ENCODE results near the gene GHR.

Gene GHR

DNA sequence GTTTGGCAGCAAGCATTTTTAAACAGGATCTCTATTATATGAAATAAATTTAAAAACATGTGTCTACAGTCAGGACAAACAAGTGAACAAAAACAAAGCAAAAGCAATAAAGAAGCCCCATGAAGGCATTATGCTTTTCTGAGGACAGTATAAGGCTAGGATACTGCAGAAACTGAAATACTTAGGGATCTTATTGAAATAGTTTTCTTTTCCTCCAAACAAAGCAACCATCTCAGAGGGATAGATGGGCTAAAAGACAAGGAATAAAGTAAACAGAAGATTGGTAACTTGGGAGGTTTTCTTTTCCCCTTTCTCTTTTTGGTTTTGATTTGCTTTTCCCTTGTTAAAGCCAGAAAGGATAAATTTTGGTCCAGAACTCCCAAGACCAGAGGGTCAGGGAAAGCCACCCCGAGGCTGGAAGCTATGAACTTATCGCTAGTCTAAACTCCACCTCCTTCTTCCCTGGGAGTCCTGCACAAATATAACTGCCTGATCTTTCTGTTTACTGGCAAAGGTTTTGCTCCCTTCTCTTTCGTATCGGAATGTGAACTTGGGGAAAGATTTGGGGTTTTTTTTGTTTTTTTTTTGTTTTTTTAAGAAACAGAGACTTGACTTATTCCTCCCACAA is 164.0 kb downstream of the GHR start:
- no peak for DNase-seq (ENCODE audit: extremely low read depth, low read depth)
- no peak for TF ChIP-seq CTCF (IDR thresholded peaks at IDR 0.05; ENCODE audit: low read depth, low read length)

DNA sequence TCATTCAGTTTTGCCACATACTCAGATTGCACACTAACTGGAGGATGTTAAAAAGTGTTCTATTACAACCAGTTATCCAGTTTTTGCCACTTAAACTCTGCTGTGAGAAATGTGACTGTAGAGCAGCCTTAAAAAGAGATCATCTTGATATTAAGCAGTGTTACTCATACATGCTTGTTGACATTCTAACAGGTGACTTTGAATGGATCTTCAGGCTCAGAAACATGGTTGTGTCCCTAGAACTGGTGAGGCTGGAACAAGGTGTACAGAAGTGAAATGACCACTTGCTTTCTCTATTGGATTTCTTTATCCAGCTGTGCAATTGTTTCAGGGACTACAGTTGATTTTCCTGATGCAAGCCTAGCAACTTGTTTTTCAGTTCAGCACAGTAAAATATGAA is 167.3 kb downstream of the GHR start:
- DNase-seq (ENCODE audit: extremely low read depth, low read depth), result no peak
- TF ChIP-seq CTCF (IDR thresholded peaks at IDR 0.05; ENCODE audit: low read depth, low read length), result no peak

GRCh38 chr5:42591015-42591414 is 167.8 kb downstream of the GHR start:
- no peak for TF ChIP-seq CTCF (IDR thresholded peaks at IDR 0.05; ENCODE audit: low read depth, low read length)
- DNase-seq (ENCODE audit: extremely low read depth, low read depth), result no peak

- no peak for TF ChIP-seq CTCF (IDR thresholded peaks at IDR 0.05; ENCODE audit: low read depth, low read length)
- DNase-seq (ENCODE audit: extremely low read depth, low read depth), result no peak
Observed at GRCh38 chr5:42592401-42593140, 169.3 kb downstream of the GHR start.

GRCh38 chr5:42593591-42593990 is 170.4 kb downstream of the GHR start:
- DNase-seq (ENCODE audit: extremely low read depth, low read depth), result no peak
- TF ChIP-seq CTCF (IDR thresholded peaks at IDR 0.05; ENCODE audit: low read depth, low read length), result no peak

DNA sequence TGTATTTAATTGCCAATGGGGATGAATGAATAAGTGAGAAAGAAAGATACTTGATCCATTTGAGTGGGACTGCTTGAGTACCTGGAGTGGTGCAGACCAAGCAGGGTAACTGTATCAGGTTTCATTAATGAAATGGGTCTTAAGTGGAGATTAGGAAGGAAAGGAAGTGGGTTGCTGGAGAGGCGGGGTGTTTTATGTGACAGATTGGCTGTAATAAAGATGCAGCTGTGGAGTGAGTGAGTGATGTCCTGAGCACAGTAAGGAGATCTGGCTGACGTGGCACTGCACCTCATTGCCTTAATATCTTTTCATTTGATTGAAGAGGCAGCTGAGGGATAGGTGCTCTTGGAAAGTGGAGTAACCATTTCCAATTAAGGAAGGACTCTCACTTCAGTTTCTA is 172.4 kb downstream of the GHR start:
- DNase-seq (ENCODE audit: extremely low read depth, low read depth), result no peak
- no peak for TF ChIP-seq CTCF (IDR thresholded peaks at IDR 0.05; ENCODE audit: low read depth, low read length)

GRCh38 chr5:42596817-42597216 is 173.6 kb downstream of the GHR start:
- TF ChIP-seq CTCF (IDR thresholded peaks at IDR 0.05; ENCODE audit: low read depth, low read length), result no peak
- DNase-seq (ENCODE audit: extremely low read depth, low read depth), result no peak

Measured in AG09319 (cell line).